22Rv1 (cell line): ENCODE measurements around the gene B4GALT5.

Source experiments
- H3K27ac ChIP-seq: fragments of 450-650 bp; 2 replicates; pipeline ENCODE4 v1.5.1; 2017
- CTCF ChIP-seq: fragments of 450-650 bp; IDR thresholded peaks from 2 replicates; pipeline ENCODE4 v1.5.1; 2017; ENCODE audit warnings: mild to moderate bottlenecking
- ZFX ChIP-seq: fragments of 450-650 bp; IDR thresholded peaks from 2 replicates; pipeline ENCODE4 v1.6.1; 2017; ENCODE audit warnings: antibody characterized with exemption, borderline replicate concordance

B4GALT5 gene

GRCh38 chr20:49583343-49583668 lies 130.4 kb downstream of the B4GALT5 start:
- TF ChIP-seq CTCF (no peak), ZFX (no peak)
- no peak overlapping the region for H3K27ac ChIP-seq
